Activated naive CD4-positive, alpha-beta T cell treated with anti-CD3 and anti-CD28 coated beads, Interleukin-2, amount 50 U/mL, for 72 hours (primary cell): ENCODE results near the gene SLC12A9. TPM values are rescaled to one million over a fixed set of nuclear protein-coding genes. Genes with fewer than 3 reads are reported as not detected.
"Not testable (repeated sequence)": the region's sequence is repeated elsewhere in the genome, so short reads cannot be mapped to it uniquely, and the experiment has no call there.

Experiments
- ATAC-seq, 2 donors: fragments of 150-1000 bp; cut with Tn5 transposase; 2 replicates each; pipeline ENCODE4 v1.10.0; 2021; ENCODE audit warnings: mild to moderate bottlenecking in 2 of 2, moderate library complexity in 2 of 2
- DNase-seq, 2 donors: peaks; one replicate each; pipeline ENCODE4 v3.0.0; 2021 to 2022; ENCODE audit warnings: low spot score in 2 of 2
- H3K27ac Mint-ChIP-seq, 2 donors: one replicate each; pipeline ENCODE4 v1.8.0; 2022; ENCODE audit warnings: mild to moderate bottlenecking in 2 of 2, mixed read lengths in 2 of 2
- H3K36me3 Mint-ChIP-seq, 2 donors: one replicate each; pipeline ENCODE4 v1.8.0; 2022; ENCODE audit warnings: mixed read lengths in 2 of 2
- H3K9me3 Mint-ChIP-seq, 2 donors: one replicate each; pipeline ENCODE4 v1.8.0; 2022; ENCODE audit warnings: mixed read lengths in 2 of 2
- total RNA-seq, 2 donors: library from RNA; stranded (reverse); gene quantifications; one replicate each; pipeline ENCODE4 v1.2.3, GENCODE V29; 2022

Gene SLC12A9
- total RNA-seq, 2 donors from 2014 or later: 16.7 to 27.7 TPM

DNA sequence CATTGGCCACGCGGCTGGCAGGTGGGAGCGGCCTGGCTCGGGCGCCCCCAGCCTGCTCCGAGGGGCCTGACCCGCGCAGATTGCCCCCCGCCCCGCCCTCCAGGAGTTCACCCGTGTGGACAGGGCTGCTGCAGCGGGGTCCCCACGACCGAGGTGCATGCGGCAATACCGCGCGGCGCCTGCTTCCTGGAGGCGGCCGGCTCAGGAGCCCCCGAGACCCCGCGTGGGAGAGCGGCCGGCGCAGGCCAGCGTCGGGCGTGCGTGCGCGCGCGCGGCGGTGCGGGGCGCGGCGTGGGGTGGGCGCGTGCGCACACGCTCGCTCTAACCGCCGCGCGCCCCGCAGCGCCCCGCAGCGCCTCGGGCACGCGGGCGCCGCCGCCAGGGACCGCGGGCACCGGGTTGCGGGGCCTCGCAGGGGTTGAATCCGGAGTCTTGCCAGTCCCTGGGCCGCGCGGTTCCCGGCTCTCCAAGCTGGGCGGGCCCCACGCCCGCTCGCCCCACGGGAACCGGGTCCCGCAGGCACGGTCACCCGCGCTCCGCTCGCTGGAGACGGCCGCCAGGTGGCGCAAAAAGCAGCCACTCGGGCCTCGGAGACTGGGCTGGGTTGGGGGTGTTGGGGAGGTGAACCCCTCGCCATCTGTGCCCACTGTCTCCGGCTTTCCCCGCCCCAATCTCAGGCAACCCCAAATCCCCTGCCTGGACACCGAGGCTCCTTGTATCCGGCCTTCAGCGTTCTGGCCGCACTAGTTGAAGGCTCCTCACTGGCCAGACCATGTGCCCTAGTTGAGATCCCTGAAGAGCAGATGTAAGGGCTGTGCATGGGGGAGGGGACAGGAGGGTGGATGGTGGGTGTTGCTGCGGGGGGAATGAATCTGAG, 44.5 kb downstream of the SLC12A9 start:
- no peak overlapping the region for H3K27ac Mint-ChIP-seq
- H3K36me3 Mint-ChIP-seq: peaks cover 0 to 6% of the 10 kb centered on the region in 2 donors
- peak; percentile 60 for ATAC-seq
- DNase-seq: peak in 1 of 2 donors; percentile 76
- no peaks in the 10 kb centered on the region for H3K9me3 Mint-ChIP-seq

DNA sequence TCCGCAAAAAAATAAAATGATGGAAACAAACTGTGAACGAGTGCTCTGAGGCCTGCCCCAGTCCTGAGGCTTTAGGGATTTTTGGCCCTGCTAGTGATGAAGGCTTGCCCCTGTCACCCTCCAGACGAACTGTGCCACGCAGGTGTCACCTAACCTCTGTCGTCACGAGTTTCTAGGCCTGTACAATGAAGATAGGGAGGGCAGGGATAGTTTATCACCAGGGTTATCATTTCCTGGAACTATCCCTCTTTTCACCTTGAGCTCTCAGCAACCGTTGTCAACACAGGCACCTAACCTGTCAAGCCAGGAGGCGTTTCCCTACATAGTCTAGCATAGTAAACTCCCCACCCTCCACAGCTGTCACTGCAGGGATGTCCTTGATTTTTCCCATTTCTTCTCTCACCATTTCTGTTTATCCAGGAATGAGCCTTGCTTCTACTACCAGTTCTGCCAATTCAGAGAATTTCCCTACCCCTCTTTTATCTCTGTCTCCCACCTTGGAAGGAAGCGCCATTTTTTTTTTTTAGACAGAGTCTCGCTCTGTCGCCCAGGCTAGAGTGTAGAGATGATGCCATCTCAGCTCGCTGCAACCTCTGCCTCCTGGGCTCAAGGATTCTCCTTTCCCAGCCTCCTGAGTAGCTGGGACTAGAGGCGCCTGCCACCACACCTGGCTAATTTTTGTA, 45.4 kb downstream of the SLC12A9 start:
- no peak for ATAC-seq
- DNase-seq: no peak
- H3K9me3 Mint-ChIP-seq: no peaks in the 10 kb centered on the region
- peaks cover 0 to 6% of the 10 kb centered on the region in 2 donors for H3K36me3 Mint-ChIP-seq
- no peak overlapping the region for H3K27ac Mint-ChIP-seq

DNA sequence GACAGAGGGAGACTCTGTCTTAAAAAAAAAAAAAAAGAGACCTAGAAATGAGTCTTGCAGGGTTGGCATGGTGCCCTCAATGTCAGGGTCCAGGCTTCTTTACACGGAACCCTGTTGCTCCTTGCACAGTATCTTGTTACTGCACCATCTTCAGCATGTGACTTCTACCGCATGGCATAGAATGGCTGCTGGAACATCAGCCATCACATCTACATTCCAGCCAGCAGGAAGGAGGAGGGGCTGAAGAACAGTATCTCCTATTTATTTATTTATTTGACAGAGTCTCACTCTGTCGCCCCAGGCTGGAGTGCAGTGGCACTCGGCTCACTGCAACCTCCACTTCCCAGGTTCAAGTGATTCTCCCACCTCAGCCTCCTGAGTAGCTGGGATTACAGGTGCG, 46.9 kb downstream of the SLC12A9 start:
- H3K27ac Mint-ChIP-seq: no peak overlapping the region
- H3K9me3 Mint-ChIP-seq: no peaks in the 10 kb centered on the region
- DNase-seq: no peak
- peaks cover 0 to 6% of the 10 kb centered on the region in 2 donors for H3K36me3 Mint-ChIP-seq
- no peak for ATAC-seq

DNA sequence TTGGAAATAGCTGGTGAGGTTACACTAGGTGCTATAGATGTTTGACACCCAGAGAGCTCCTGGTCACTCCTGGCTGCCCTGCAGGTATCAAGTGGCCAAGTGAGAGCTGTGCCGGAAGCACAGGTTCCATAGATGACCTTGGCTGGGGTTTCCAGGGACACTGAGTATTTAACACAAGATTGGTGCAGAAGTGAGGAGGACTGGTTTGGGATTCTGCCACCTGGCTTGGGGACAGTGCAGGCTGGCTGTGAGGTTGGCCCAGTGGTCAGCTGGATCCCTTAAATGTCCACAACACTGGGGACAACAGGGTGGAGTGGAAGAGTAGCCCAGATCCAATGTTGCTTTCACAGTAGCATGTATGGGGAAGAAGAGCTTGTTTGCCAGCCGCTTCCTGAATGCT, 48.5 kb downstream of the SLC12A9 start:
- Mint-ChIP-seq H3K27ac (no peak overlapping the region), H3K36me3 (peaks cover 0 to 4% of the 10 kb centered on the region in 2 donors), H3K9me3 (no peaks in the 10 kb centered on the region)
- no peak for DNase-seq
- ATAC-seq: no peak

DNA sequence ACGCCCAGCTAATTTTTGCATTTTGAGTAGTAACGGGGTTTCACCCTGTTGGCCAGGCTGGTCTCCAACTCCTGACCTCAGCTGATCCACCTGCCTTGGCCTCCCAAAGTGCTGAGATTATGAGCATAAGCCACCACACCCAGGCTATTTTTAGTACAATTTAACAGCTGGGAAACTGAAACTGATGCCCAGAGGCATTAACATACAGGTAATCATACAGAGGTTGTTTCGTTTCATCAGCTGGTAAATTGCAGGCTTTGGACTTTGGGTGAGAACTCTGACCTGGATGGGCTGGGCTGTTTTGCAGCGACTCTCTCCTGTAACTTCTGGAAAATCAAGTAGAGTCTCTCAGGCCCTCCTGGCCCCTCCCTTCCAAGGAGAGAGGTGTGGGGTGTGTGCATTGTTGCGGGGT, 49.4 kb downstream of the SLC12A9 start:
- ATAC-seq (no peak), DNase-seq (no peak)
- H3K36me3 Mint-ChIP-seq: no peaks in the 10 kb centered on the region
- no peak overlapping the region for H3K27ac Mint-ChIP-seq
- no peaks in the 10 kb centered on the region for H3K9me3 Mint-ChIP-seq

DNA sequence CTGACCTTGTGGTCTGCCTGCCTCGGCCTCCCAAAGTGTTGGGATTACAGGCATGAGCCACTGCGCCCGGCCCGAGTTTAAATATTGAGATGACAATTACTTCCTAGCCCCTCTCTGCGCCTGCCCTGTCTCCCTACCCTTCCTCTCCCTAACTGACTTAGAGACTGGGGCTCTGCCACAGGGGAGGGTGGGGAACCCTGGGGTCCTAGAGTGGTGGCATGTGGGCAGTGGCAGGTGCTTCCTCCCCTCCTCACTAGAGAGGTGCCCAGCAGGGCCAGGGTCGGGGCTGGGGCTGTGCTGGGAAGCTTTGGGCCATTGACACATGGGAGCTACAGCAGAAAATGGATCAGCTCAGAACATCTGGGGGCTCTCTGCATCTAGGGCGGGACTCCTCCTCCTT, 50.1 kb downstream of the SLC12A9 start:
- no peaks in the 10 kb centered on the region for H3K9me3 Mint-ChIP-seq
- no peak overlapping the region for H3K27ac Mint-ChIP-seq

DNA sequence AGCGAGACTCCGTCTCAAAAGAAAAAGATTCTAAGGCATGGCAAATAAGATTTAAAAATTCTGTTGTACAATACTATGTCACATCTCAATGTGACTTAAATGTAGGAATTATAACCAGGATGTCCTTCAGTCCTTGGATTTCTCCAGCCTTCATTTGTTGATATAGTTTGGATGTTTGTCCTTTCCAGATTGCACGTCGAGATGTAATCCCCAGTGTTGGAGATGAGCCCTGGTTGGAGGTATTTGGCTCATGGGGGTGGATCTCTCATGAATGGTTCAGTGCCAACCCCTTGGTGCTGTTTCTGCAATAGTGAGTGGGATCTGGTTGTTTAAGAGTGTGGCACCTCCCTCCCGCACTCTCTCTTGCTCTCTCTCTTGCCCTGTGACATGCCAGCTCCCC, 56.0 kb downstream of the SLC12A9 start:
- Mint-ChIP-seq H3K9me3 (no peaks in the 10 kb centered on the region), H3K36me3 (no peaks in the 10 kb centered on the region), H3K27ac (no peak overlapping the region)
- ATAC-seq (no peak), DNase-seq (no peak)

More for the DNA sequence above, 50.1 kb downstream of the SLC12A9 start:
- ATAC-seq (no peak), DNase-seq (no peak)
- H3K36me3 Mint-ChIP-seq: no peaks in the 10 kb centered on the region

DNA sequence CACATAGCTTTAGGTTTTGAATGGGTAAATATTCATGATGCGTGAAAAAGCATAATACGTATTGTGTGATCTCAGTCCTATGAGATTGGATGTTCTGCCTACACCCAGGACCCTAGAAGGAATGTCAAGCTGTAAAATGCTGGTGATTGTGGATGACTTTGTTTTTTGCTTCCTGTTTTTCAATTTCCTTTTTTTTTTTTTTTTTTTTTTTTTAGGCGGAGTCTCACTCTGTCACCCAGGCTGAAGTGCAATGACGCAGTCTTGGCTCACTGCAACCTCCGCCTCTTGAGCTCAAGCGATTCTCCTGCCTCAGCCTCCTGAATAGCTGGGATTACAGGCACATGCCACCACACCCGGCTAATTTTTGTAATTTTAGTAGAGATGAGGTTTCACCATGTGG, 57.9 kb downstream of the SLC12A9 start:
- not testable (repeated sequence) for ATAC-seq, H3K36me3 Mint-ChIP-seq

DNA sequence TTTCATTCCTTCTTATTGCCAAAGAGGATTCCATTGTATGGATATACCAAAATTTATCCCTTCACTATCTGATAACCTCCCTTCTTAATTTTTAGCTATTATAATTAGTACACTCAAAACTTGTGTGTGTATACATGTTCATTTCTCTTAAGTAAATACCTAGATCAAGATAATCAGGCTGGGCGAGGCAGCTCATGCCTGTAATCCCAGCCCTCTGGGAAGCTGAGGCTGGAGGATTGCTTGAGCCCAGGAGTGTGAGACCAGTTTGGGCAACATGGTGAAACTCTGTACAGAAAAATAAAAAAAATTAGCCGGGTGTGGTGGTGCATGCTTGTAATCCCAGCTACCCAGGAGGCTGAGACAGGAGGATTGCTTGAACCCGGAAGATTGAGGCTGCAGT, 59.0 kb downstream of the SLC12A9 start:
- ATAC-seq: no peak
- no peak overlapping the region for H3K27ac Mint-ChIP-seq
- H3K36me3 Mint-ChIP-seq: no peaks in the 10 kb centered on the region
- no peaks in the 10 kb centered on the region for H3K9me3 Mint-ChIP-seq
- DNase-seq: no peak

More for the DNA sequence above, 57.9 kb downstream of the SLC12A9 start:
- H3K9me3 Mint-ChIP-seq, DNase-seq, H3K27ac Mint-ChIP-seq: not testable (repeated sequence)

DNA sequence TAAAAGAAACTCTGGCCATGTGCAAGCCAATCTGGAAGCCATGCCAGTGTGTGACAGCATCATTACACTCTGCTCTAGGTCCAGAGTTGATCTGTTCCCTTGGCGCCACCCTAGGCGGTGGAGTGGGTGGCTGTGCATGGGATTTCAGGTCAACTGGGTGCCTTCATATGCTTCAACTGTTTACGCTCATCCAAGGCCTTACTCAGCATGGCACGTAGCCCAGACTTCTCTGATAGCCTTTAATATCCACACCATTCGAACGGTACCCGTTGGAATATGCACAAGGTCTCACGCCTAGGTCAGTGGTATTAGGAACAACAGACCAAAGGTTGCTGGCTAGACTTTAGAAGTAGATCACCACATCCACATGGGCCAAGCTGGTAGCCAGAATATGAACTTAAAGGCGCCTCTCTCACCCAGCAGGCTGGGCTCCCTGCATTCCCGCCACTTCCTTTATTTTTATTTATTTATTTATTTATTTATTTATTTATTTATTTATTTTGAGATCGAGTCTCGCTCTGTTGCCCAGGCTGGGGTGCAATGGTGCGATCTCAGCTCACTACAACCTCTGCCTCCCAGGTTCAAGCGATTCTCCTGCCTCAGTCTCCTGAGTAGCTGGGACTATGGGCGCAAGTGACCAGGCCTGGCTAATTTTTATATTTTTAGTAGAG, 61.8 kb downstream of the SLC12A9 start:
- H3K36me3 Mint-ChIP-seq: no peaks in the 10 kb centered on the region
- DNase-seq (no peak), ATAC-seq (no peak)
- no peaks in the 10 kb centered on the region for H3K9me3 Mint-ChIP-seq
- peak overlapping the region in 1 of 2 donors; percentile 26 for H3K27ac Mint-ChIP-seq

DNA sequence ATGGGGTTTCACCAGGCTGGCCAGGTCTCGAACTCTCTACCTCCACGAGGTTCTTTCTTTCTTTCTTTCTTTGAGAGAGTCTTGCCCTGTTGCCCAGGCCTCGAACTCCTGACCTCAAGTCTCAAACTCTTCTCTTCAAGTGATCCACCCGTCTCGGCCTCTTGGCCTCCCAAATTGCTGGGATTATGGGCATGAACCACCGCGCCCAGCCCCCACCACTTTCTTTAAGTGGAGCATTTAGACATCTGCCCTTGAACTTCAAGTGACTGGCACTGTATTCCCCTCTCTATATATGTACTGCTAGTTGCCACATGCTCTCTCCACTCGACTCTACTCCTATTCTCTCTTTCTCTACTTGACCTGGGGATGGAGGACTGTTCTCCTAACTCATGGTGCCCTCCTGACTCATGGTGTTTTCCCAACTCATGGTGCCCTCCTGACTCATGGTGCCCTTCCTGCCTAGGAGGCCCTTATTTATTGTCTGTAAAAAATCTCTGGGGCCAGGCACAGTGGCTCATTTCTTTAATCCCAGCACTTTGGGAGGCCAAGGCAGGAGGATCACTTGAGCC, 62.5 kb downstream of the SLC12A9 start:
- no peaks in the 10 kb centered on the region for H3K9me3 Mint-ChIP-seq
- ATAC-seq: peak; percentile 26 to 93
- H3K36me3 Mint-ChIP-seq: no peaks in the 10 kb centered on the region
- DNase-seq: no peak
- peak overlapping the region in 1 of 2 donors; percentile 26 for H3K27ac Mint-ChIP-seq

Other genes with a start within 250 kb of the SLC12A9 start
- gene MOSPD3, start 240.2 kb upstream of the SLC12A9 start, total RNA-seq: 10 to 100 TPM; 20.7 to 28.0 TPM
- gene TFR2, start 211.2 kb upstream of the SLC12A9 start, total RNA-seq: 10 to 100 TPM; 13.1 to 19.1 TPM
- not detected for gene ACTL6B, start 196.3 kb upstream of the SLC12A9 start, total RNA-seq
- gene GNB2, start 179.0 kb upstream of the SLC12A9 start, total RNA-seq: 100 to 1,000 TPM; 213 to 239 TPM
- gene GIGYF1, start 158.5 kb upstream of the SLC12A9 start, total RNA-seq: 10 to 100 TPM; 47.2 to 58.4 TPM
- gene POP7, start 146.6 kb upstream of the SLC12A9 start, total RNA-seq: 10 to 100 TPM; 37.3 to 47.5 TPM
- gene EPO, start 132.2 kb upstream of the SLC12A9 start, total RNA-seq: not detected
- gene ZAN, start 119.1 kb upstream of the SLC12A9 start, total RNA-seq: not detected
- gene EPHB4, start 25.2 kb upstream of the SLC12A9 start, total RNA-seq: 10 to 100 TPM in 1 of 2 donors, 1 to 10 TPM in 1; 3.7 to 11.1 TPM
- 10 to 100 TPM; 34.4 to 39.2 TPM for gene TRIP6, start 14.7 kb downstream of the SLC12A9 start, total RNA-seq
- gene SRRT, start 22.4 kb downstream of the SLC12A9 start, total RNA-seq: 100 to 1,000 TPM; 205 to 242 TPM
- 1 to 10 TPM in 1 of 2 donors, under 1 TPM in 1; 0.77 to 2.4 TPM for gene UFSP1, start 37.0 kb downstream of the SLC12A9 start, total RNA-seq
- gene ACHE, start 43.2 kb downstream of the SLC12A9 start, total RNA-seq: under 1 TPM in 1 of 2 donors, not detected in 1; 0.12 TPM
- gene MUC3A, start 96.8 kb downstream of the SLC12A9 start, total RNA-seq: under 1 TPM in 1 of 2 donors, not detected in 1; 0.31 TPM
- under 1 TPM; 0.34 to 0.41 TPM for gene MUC12, start 116.9 kb downstream of the SLC12A9 start, total RNA-seq
- not detected for gene MUC17, start 167.4 kb downstream of the SLC12A9 start, total RNA-seq
- gene TRIM56, start 232.8 kb downstream of the SLC12A9 start, total RNA-seq: 10 to 100 TPM; 49.7 to 64.2 TPM